GM23338 (cell line): ENCODE results near the gene SEMA5A. TPM values are rescaled to one million over a fixed set of nuclear protein-coding genes. Genes with fewer than 3 reads are reported as not detected.

Experiments
- ATAC-seq: fragments of 200-7000 bp; cut with Tn5 transposase; 3 replicates; pipeline ENCODE4 v1.9.1; 2020
- DNase-seq: peaks from one replicate; pipeline ENCODE4 v3.0.0-alpha.2; 2015; ENCODE audit warnings: low spot score
- H2AFZ ChIP-seq: fragments of 200-600 bp; sonication (generic); 2 replicates; pipeline ENCODE4 v1.8.0; 2016; ENCODE audit warnings: antibody characterized with exemption, mild to moderate bottlenecking, moderate library complexity
- H3F3A ChIP-seq: fragments of 200-600 bp; sonication (generic); replicated peaks from 2 replicates; pipeline ENCODE4 v1.8.0; 2017; ENCODE audit warnings: antibody characterized with exemption, mixed run types, low read depth
- H3K27ac ChIP-seq: fragments of 200-600 bp; sonication (generic); 2 replicates; pipeline ENCODE4 v1.6.1; 2016; ENCODE audit warnings: low read depth
- H3K27me3 ChIP-seq: fragments of 200-600 bp; sonication (generic); 2 replicates; pipeline ENCODE4 v1.8.0; 2016; ENCODE audit warnings: mild to moderate bottlenecking, mixed run types, moderate library complexity; ENCODE audit not compliant: insufficient read depth
- H3K36me3 ChIP-seq: fragments of 200-600 bp; sonication (generic); 2 replicates; pipeline ENCODE4 v1.8.0; 2016; ENCODE audit warnings: mild to moderate bottlenecking; ENCODE audit not compliant: insufficient read depth
- H3K4me1 ChIP-seq: fragments of 200-600 bp; sonication (generic); 2 replicates; pipeline ENCODE4 v1.8.0; 2016; ENCODE audit warnings: mild to moderate bottlenecking, moderate library complexity; ENCODE audit not compliant: insufficient read depth
- H3K4me2 ChIP-seq: fragments of 200-600 bp; sonication (generic); 2 replicates; pipeline ENCODE4 v1.7.1; 2017; ENCODE audit warnings: mixed run types
- H3K4me3 ChIP-seq: fragments of 200-600 bp; sonication (generic); 2 replicates; pipeline ENCODE4 v1.6.1; 2016; ENCODE audit warnings: mixed run types
- H3K79me2 ChIP-seq: fragments of 200-600 bp; sonication (generic); replicated peaks from 2 replicates; pipeline ENCODE4 v1.8.0; 2017; ENCODE audit warnings: mild to moderate bottlenecking; ENCODE audit not compliant: insufficient read depth
- H3K9me2 ChIP-seq: fragments of 200-600 bp; sonication (generic); 2 replicates; pipeline ENCODE4 v1.8.0; 2017; ENCODE audit not compliant: insufficient read depth
- H4K20me1 ChIP-seq: fragments of 200-600 bp; sonication (generic); replicated peaks from 2 replicates; pipeline ENCODE4 v1.8.0; 2017; ENCODE audit warnings: mild to moderate bottlenecking; ENCODE audit not compliant: insufficient read depth
- H3K27ac Mint-ChIP-seq: 2 replicates; pipeline ENCODE4 v1.8.0; 2020; ENCODE audit warnings: inconsistent platforms, mild to moderate bottlenecking, moderate library complexity, mixed read lengths
- H3K27me3 Mint-ChIP-seq: 3 replicates; pipeline ENCODE4 v1.8.0; 2022; ENCODE audit warnings: low read depth, mild to moderate bottlenecking, moderate library complexity, mixed read lengths, inconsistent platforms; ENCODE audit not compliant: insufficient read depth, poor library complexity
- H3K36me3 Mint-ChIP-seq: 3 replicates; pipeline ENCODE4 v1.8.0; 2021; ENCODE audit warnings: low read depth, mild to moderate bottlenecking, inconsistent platforms, moderate library complexity, mixed read lengths
- H3K4me1 Mint-ChIP-seq: 3 replicates; pipeline ENCODE4 v1.8.0; 2020; ENCODE audit warnings: mild to moderate bottlenecking, inconsistent platforms, mixed read lengths
- H3K4me3 Mint-ChIP-seq: 3 replicates; pipeline ENCODE4 v1.8.0; 2021; ENCODE audit warnings: moderate library complexity, mild to moderate bottlenecking, inconsistent platforms, mixed read lengths
- H3K9me3 Mint-ChIP-seq: 3 replicates; pipeline ENCODE4 v1.8.0; 2020; ENCODE audit warnings: moderate library complexity, mild to moderate bottlenecking, inconsistent platforms, mixed read lengths
- EZH2 ChIP-seq: fragments of 200-600 bp; sonication (generic); IDR thresholded peaks from one replicate; pipeline ENCODE4 v1.8.0; 2017; ENCODE audit warnings: antibody characterized with exemption, mild to moderate bottlenecking, low read depth; ENCODE audit not compliant: unreplicated experiment
- EZH2phosphoT487 ChIP-seq: fragments of 200-600 bp; sonication (generic); IDR thresholded peaks from one replicate; pipeline ENCODE4 v1.8.1; 2018; ENCODE audit warnings: antibody characterized with exemption; ENCODE audit not compliant: unreplicated experiment
- NANOG ChIP-seq: IDR thresholded peaks from 2 replicates; pipeline ENCODE4 v1.6.1; 2016; ENCODE audit warnings: antibody characterized with exemption, borderline replicate concordance
- POLR2AphosphoS5 ChIP-seq: IDR thresholded peaks from 2 replicates; pipeline ENCODE4 v1.6.1; 2016; ENCODE audit warnings: antibody characterized with exemption, low read depth
- STAT1 ChIP-seq: IDR thresholded peaks from one replicate; pipeline ENCODE4 v1.6.1; 2016; ENCODE audit warnings: antibody characterized with exemption; ENCODE audit not compliant: unreplicated experiment
- ZNF331 ChIP-seq: fragments of 250-450 bp; sonication (Bioruptor Pico); IDR thresholded peaks from 2 replicates; pipeline ENCODE4 v1.5.0; 2020; ENCODE audit warnings: low read depth, mild to moderate bottlenecking, moderate library complexity
- polyA plus RNA-seq: library from polyadenylated mRNA; unstranded; fragments of >200 nt; fragmentation: Nextera tagmentation; extraction: Ambion mirVana; gene quantifications from 2 replicates; pipeline ENCODE4 v1.2.1, GENCODE V29; 2016
- total RNA-seq: library from RNA; depleted of rRNA; stranded (reverse); fragments of >200 nt; shearing (Covaris generic); gene quantifications from 2 replicates; pipeline ENCODE4 v1.2.3, GENCODE V29; 2014
- TF ChIP-seq, protein P1 (sequence below): IDR thresholded peaks from one replicate; pipeline ENCODE4 v1.6.1; 2018; ENCODE audit warnings: antibody characterized with exemption; ENCODE audit not compliant: unreplicated experiment
- TF ChIP-seq, protein P2 (sequence below), 2 experiments: fragments of 200-600 bp in 1 of 2; sonication (generic) in 1 of 2; conservative IDR thresholded peaks; 2 replicates each; pipeline versions ENCODE4 v1.5.1 to v1.6.1; 2016 to 2017; ENCODE audit warnings: antibody characterized with exemption in 2 of 2, low read depth in 2 of 2, mild to moderate bottlenecking in 2 of 2, moderate library complexity in 1 of 2

Gene SEMA5A
- total and polyA plus RNA-seq, 2 experiments from 2014 or later: 2.1 to 8.1 TPM

DNA sequence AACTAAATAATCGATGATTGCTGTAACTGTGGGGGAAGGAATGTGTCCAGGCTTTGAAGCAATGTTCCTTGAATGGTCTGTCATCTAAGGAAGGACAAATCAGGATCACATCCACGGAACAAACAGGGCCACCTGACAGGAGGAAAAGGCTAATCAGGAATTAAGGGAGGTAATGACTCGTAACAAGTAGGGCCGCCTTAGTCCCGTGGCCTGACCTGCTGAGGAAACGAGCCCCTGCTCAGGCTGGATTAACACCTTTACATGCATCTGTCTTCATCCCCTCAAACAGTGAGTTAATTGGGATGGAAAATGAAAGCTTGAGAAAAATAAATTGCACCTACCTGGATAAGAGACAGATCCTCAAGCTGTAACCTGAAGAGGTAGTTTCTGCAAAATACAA is 227.8 kb downstream of the SEMA5A start:
- H4K20me1 ChIP-seq: no peaks in the 10 kb centered on the region
- H3K4me1 Mint-ChIP-seq: no peaks in the 10 kb centered on the region
- H3K4me1 ChIP-seq: no peaks in the 10 kb centered on the region
- H3K36me3 ChIP-seq: no peaks in the 10 kb centered on the region
- DNase-seq (no peak), ATAC-seq (no peak)
- H3K27me3 Mint-ChIP-seq: no peaks in the 10 kb centered on the region
- no peak overlapping the region for H3K27ac Mint-ChIP-seq
- no peak overlapping the region for H3K27ac ChIP-seq
- H3K4me3 Mint-ChIP-seq: no peak overlapping the region
- H3K36me3 Mint-ChIP-seq: no peaks in the 10 kb centered on the region
- TF ChIP-seq, protein P1, sequence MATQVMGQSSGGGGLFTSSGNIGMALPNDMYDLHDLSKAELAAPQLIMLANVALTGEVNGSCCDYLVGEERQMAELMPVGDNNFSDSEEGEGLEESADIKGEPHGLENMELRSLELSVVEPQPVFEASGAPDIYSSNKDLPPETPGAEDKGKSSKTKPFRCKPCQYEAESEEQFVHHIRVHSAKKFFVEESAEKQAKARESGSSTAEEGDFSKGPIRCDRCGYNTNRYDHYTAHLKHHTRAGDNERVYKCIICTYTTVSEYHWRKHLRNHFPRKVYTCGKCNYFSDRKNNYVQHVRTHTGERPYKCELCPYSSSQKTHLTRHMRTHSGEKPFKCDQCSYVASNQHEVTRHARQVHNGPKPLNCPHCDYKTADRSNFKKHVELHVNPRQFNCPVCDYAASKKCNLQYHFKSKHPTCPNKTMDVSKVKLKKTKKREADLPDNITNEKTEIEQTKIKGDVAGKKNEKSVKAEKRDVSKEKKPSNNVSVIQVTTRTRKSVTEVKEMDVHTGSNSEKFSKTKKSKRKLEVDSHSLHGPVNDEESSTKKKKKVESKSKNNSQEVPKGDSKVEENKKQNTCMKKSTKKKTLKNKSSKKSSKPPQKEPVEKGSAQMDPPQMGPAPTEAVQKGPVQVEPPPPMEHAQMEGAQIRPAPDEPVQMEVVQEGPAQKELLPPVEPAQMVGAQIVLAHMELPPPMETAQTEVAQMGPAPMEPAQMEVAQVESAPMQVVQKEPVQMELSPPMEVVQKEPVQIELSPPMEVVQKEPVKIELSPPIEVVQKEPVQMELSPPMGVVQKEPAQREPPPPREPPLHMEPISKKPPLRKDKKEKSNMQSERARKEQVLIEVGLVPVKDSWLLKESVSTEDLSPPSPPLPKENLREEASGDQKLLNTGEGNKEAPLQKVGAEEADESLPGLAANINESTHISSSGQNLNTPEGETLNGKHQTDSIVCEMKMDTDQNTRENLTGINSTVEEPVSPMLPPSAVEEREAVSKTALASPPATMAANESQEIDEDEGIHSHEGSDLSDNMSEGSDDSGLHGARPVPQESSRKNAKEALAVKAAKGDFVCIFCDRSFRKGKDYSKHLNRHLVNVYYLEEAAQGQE: no peak
- TF ChIP-seq EZH2phosphoT487: no peak
- no peak for TF ChIP-seq EZH2
- no peak for TF ChIP-seq STAT1
- no peak for TF ChIP-seq NANOG
- TF ChIP-seq POLR2AphosphoS5: no peak
- no peaks in the 10 kb centered on the region for H3K9me3 Mint-ChIP-seq
- H3F3A ChIP-seq: no peaks in the 10 kb centered on the region
- no peaks in the 10 kb centered on the region for H3K27me3 ChIP-seq
- H3K79me2 ChIP-seq: no peaks in the 10 kb centered on the region
- H3K9me2 ChIP-seq: no peaks in the 10 kb centered on the region
- H3K4me2 ChIP-seq: no peak overlapping the region
- H3K4me3 ChIP-seq: no peak overlapping the region
- no peak overlapping the region for H2AFZ ChIP-seq

DNA sequence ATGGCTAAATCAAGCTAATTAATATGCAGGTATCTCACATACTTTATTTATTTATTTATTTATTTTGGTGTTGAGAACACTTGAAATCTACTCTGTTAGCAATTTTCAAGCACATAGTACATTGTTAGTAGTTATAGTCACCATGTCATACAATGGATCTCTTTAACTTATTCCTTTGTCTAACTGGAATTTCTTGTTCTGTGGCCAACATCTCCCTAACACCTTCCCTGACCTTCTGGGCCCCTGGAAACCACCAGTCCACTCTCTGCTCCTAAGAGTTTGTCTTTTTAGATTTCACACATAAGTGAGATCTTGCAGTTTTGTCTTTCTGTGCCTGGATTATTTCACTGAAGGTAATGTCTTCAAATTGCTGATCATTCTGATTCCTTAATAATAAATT is 229.1 kb downstream of the SEMA5A start:
- Mint-ChIP-seq H3K4me3 (no peak overlapping the region), H3K9me3 (no peaks in the 10 kb centered on the region), H3K27ac (peak overlapping the region; percentile 37; the same call in 1 of the 2 replicates), H3K36me3 (no peaks in the 10 kb centered on the region), H3K4me1 (no peaks in the 10 kb centered on the region), H3K27me3 (no peaks in the 10 kb centered on the region)
- Histone ChIP-seq H3K4me2 (no peak overlapping the region), H3K9me2 (no peaks in the 10 kb centered on the region), H3K36me3 (no peaks in the 10 kb centered on the region), H3K27me3 (no peaks in the 10 kb centered on the region), H3K4me1 (no peaks in the 10 kb centered on the region), H3F3A (no peaks in the 10 kb centered on the region), H4K20me1 (no peaks in the 10 kb centered on the region), H3K4me3 (no peak overlapping the region), H3K79me2 (no peaks in the 10 kb centered on the region), H3K27ac (no peak overlapping the region), H2AFZ (no peak overlapping the region)
- ATAC-seq (no peak), DNase-seq (no peak)
- TF ChIP-seq POLR2AphosphoS5: no peak
- TF ChIP-seq, protein P2, sequence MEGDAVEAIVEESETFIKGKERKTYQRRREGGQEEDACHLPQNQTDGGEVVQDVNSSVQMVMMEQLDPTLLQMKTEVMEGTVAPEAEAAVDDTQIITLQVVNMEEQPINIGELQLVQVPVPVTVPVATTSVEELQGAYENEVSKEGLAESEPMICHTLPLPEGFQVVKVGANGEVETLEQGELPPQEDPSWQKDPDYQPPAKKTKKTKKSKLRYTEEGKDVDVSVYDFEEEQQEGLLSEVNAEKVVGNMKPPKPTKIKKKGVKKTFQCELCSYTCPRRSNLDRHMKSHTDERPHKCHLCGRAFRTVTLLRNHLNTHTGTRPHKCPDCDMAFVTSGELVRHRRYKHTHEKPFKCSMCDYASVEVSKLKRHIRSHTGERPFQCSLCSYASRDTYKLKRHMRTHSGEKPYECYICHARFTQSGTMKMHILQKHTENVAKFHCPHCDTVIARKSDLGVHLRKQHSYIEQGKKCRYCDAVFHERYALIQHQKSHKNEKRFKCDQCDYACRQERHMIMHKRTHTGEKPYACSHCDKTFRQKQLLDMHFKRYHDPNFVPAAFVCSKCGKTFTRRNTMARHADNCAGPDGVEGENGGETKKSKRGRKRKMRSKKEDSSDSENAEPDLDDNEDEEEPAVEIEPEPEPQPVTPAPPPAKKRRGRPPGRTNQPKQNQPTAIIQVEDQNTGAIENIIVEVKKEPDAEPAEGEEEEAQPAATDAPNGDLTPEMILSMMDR (conservative IDR thresholded peaks at IDR 0.05; ENCODE audit: low read depth in 2 of 2): no peak
- TF ChIP-seq ZNF331 (CRISPR knock-in tag): no peak
- no peak for TF ChIP-seq STAT1
